T-helper 22 cell (primary cell): ENCODE measurements around the gene INPPL1.

Source experiments
- DNase-seq: peaks from one replicate; pipeline ENCODE4 v3.0.0-alpha.2; 2020; ENCODE audit warnings: low read depth

The INPPL1 gene

DNA sequence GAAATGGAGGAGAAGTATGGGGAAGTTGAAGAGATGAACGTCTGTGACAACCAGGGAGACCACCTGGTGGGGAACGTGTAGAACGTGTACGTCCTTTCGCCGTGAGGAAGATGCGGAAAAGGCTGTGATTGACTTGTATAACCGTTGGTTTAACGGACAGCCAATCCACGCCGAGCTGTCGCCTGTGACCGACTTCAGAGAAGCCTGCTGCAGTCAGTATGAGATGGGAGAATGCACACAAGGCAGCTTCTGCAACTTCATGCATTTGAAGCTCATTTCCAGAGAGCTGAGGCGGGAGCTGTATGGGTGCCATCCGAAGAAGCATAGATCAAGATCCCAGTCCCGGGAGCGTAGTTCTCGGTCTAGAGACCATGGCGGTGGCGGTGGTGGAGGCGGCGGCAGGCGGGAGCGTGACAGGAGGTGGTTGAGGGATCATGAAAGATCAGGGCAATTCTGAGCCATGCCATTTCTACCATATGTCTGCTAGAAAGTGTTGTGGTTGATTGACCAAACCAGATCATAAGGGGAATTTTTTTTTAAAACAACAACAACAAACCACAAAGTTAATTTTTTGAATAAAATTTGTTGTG is 56.3 kb downstream of the INPPL1 start:
- no peak for DNase-seq

DNA sequence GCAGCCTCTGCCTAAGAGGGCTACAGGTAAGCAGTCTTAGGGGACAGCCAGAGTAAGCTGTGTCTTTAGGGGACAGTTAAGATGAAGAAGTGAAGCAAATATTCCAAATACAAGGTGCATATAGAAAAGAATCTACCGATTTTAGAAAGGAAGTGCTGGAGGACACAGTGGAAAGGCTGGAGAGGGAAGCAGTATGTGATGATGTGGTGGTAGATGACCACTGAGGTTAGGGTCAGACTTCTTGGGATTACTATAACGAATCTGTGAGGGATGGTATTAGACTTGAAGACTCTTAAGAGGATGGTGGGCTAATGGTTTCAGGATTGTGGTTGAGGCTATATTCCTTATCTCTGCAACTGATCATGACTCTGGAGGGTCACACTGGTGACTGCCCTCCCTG is 59.4 kb downstream of the INPPL1 start:
- no peak for DNase-seq

- no peak for DNase-seq
Measured at GRCh38 chr11:72287293-72287692, 62.7 kb downstream of the INPPL1 start.
